Stimulated activated CD4-positive, alpha-beta T cell treated with anti-CD3 and anti-CD28 coated beads, Interleukin-12 subunit alpha, Interleukin-12 subunit beta, amount 100 ng/mL, for 4 hours (primary cell): ENCODE results near the gene C1orf105.
"Not testable (repeated sequence)": the region's sequence is repeated elsewhere in the genome, so short reads cannot be mapped to it uniquely, and the experiment has no call there.

Experiments
- DNase-seq: peaks from one replicate; pipeline ENCODE4 v3.0.0-alpha.2; 2020

Gene C1orf105

DNA sequence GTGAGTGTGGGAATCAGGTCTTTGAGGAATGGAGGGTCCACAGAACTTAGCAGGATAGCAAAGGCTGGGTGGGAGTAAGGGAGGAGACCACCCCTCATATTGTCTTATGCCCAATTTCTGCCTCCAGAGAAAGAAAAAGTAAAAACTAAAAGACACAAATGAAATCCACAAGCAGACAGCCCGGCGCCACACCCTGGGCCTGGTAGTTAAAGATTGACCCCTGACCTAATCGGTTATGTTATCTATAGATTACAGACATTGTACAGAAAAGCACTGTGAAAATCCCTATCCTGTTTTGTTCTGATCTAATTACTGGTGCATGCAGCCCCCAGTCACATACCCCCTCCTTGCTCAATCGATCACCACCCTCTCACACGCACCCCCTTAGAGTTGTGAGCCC, 75.6 kb downstream of the C1orf105 start:
- DNase-seq = not testable (repeated sequence)

DNA sequence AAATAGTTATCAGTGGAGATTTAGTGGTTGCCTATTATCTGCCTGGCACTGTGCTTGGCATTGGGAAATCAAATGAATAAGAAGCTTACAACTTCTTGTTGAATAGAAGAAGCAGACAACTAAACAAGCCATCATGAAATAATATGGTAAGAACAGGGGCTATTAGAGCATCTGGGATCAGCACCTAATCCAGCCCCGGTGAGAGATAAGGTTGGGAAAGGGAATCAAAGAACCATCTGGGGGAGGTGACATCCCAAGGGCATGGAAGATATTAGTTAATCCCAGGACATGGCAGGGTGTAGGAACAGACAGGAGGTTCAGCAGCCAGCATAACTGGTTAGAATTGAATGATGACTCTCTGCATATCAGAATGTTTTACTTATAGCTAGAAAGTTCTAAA, 76.2 kb downstream of the C1orf105 start:
- DNase-seq = no peak

DNA sequence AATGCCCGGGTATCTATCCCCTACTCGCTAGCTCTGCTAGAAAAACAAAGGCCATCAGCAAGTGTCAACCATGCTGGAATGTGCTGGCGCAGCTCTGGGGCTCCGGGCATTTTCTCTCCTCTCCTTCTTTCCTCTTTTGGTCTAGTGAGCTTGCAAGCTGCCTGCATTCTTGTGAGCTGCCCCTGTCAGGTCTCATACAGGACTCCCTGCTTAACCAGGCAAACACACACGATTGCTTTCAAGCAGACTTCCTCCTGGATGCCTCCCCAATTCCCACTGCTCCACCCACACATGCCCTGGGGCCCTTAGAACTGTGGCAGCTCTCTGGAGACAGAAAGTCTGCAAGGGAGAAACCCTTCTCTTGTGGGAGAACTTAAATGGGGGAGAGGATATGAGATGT, 76.7 kb downstream of the C1orf105 start:
- DNase-seq = no peak

DNA sequence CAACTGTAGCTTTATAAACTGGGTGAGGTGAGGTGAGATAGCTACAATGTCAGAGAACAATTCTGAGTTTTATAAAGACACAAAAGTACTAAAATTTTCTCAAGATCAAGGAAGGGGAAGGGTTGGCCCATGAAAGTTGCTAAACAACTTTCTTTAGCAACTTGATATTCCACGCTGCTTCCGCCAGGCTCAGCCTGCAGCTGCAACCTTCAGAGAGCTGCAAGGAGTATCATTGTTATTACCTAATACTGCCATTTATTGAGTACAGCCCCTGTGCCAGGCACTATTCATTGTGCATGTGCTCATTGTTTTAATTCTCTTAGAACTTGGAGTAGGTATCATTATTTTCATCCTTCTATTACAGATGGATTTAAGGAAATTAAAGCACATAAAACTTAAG, 78.4 kb downstream of the C1orf105 start:
- no peak for DNase-seq

DNA sequence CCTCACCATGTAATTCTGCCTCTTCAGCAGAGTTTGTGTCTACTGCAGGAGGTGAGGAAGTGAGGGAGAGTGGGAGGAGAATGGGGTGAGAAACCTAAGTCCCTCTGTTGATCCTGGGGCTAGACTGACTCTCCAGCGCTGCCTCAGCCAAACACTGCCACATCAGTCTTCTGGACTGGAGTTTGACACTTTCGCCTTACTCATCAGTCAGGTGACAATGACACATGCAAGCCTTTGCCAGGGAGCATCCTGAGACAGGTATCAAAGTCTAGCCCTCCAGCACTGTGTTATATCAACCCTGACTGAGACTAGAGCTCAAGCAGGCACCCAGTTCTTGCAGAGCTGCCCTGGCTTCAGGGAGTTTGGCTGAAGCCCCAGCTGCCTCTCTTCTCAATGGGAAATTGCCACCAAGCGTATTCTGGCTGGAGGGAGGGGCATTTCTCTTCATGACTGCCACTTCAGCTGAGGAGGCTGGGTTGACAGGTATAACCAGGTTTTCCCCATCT, 79.2 kb downstream of the C1orf105 start:
- no peak for DNase-seq

DNA sequence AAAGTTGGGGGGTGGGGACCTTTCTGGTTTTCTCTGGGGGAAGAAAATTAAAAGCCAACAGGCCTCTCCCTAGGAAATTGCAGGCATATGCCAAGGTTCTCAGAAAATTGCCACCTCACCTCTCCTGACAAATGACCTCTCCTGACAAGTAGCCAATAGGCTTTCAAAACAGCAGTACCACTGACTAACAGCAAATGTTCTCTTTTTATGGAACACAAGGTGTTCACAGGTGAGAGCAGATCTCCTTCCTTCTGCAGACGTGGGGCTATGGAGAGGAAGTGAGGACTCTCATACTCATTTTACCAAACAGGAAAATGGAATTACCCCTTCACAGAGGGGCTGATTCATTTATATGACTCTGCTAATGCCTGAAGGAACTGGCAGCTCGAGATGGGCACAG, 79.7 kb downstream of the C1orf105 start:
- DNase-seq = no peak

DNA sequence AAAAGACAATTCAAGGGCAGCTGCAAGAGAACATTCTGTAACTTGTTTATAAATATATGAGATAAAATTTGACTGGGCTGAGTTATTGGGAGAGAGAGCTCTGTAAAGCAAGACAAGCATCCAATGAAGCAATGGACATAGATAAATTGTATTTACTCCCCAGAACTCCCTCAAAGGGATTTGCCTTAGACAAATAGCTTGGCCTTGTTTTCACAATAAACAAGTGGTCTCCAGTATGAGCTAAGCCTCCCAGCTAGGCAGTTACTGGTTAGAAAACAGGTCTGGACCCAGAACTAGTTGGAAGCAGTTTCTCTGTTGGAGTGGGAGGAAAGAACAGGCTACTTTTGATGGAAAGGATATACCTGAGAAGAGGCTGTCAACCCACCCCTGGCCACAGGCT, 87.3 kb downstream of the C1orf105 start:
- no peak for DNase-seq

DNA sequence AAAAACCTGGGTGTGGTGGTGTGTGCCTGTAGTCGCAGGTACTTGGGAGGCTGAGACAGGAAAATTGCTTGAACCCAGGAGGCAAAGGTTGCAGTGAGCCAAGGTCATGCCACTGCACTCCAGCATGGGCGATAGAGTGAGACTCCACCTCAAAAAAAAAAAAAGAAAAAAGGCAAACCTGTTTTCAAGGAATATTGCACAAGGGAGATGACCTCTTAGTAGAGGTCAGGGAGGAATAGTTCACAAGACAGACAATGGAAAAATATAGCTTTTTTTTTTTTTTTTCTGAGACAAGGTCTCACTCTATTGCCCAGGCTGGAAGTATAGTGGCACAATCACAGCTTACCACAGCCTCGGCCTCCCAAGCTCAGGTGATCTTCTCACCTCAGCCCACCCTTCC, 90.0 kb downstream of the C1orf105 start:
- DNase-seq = no peak

DNA sequence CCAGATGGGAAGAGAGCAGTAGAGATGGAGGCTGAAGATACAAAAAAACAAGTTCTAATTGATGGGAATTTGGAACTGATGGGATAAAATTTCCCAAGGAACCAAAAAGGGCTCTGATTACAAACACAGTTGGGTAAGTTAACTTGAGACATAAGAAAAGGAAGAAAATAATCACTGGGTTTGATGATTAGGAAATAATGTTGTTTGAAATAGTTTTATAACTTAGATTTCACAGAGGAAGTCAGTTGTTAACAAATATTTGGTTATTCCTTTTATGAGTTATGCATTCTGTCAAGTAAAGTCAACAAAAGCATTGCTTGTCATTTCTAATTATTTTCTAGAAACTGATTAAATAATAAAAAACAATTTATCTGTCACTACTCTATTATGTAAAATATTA, 92.1 kb downstream of the C1orf105 start:
- DNase-seq = no peak

DNA sequence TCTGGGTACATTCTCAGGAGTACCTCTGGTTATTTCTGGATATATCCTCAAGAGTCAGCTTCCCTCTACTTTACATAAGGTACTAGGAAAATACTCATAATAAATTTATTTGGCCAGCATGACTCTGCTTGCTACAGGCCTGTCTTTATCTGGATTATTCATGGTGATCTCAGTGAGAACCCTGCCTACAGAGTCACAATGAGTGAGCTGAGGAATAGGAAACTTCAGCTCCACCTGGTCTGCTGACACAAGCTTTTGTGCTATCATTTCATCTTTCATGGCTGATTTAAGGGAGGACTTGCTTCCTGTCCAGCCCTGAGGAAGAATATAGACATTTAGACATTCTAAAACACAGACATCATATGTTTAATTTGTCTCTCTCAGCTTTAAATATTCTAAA, 93.0 kb downstream of the C1orf105 start:
- no peak for DNase-seq

DNA sequence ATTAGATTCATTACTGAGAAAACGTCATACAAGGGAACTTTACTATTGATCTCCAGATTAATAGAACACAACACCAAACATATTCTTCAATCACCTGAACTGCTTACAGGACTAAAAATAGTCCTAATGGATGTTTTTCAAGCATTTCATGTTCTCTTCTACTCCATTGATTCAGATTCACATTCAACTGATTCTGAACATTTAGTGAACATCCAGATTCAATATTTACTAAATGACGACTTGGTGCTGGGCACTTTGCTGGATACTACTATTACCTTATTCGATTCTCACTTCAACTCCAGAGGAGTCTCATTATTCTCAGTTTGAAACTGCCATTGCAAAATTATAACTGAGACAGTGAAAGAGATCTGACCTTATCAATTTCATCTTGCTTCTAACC, 93.6 kb downstream of the C1orf105 start:
- DNase-seq = no peak

DNA sequence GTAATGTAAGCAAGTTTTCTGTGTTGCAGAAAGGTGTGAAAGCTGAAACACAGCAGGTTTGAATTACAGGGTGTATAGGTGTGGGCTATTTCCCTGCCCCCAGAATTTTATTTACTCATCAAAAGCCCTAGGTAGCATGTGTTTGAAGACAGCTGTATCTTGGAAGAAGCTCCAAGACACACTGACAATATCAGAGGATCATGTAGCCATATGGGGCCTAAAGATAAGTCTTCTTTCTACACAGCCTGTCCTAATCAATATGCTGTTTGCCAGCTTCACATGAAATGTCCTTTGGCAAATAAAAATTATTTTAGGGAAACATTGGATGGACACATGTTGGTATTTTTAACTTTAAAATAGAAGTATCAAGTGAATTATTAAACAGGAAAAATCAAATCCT, 95.0 kb downstream of the C1orf105 start:
- DNase-seq = no peak

DNA sequence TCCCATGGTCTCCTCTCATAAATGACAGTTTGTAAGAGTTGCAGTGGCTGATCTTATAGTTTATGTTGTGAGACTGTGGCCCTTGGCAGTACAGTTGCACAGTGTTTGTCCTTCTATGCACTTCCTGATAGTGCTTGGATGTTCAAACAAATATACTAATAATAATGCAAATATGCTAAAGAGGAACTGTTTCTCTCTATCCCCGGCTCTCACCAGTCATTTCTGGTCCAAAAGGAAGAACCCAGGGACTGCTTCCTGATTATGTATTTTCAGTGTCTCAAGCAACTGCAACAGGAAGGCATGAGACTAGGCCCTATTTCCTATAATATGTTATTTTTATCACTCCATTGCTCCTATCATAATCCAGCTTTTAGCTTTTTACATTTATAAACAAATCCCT, 95.4 kb downstream of the C1orf105 start:
- no peak for DNase-seq

DNA sequence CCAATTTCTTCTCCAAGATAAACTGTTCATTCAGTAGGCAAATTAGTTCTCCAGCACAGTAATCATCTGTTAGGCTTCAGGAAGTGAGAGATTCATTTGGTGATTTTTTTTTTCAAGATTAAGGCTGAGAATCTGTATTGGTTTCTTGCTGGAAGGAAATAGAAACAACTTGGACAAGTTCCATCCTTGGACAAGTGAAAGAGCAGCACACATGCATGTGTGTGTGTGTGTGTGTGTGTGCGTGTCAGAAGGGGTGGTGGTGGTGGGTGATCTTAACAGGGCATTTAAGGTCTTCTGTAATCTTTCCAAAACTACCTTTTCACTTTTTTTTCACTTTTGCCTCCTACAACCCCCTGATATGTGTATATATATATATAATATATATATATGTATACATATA, 96.6 kb downstream of the C1orf105 start:
- no peak for DNase-seq

DNA sequence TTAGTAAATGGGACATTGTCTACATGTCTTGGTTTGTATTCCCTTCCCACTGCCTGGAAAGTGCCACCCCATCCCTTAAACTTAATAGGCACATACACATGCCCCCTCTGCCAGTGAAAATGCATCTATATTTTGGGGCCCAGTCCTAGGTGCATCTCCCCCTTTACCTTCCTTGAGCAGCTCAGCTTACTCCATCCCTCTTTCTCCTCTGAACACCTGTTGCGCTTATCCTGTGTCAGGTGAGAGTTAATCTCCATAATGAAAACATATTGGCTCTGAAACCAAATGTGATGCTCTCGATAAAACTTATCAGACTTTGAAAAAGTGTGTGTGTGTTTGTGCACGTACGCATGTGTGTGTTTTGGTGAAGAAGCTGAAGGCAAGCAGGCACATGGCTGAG, 97.1 kb downstream of the C1orf105 start:
- no peak for DNase-seq
